ENCODE results near the gene TEC. TPM values are rescaled to one million over a fixed set of nuclear protein-coding genes. Genes with fewer than 3 reads are reported as not detected.

TEC gene
- total and polyA plus RNA-seq, 9 of the 15 experiments (the other 6 are each of a cell fraction or from before 2014, with no cell fraction given) = 5.3 to 14.7 (median 8.8) TPM

- TF ChIP-seq ZNF518B (CRISPR knock-in tag; IDR thresholded peaks at IDR 0.05) (no peak), KHSRP (IDR thresholded peaks at IDR 0.05) (no peak; the same call in 1 of the 2 replicates), FOXJ3 (CRISPR knock-in tag; IDR thresholded peaks at IDR 0.05) (no peak), JUN (IDR thresholded peaks at IDR 0.05; ENCODE audit: borderline replicate concordance, low read depth, low read length) (no peak), JUN (CRISPR knock-in tag; IDR thresholded peaks at IDR 0.05; ENCODE audit: borderline replicate concordance) (no peak), TBL1XR1 (IDR thresholded peaks at IDR 0.05; ENCODE audit: low read length in 2 of 2) (peak in 1 of 2 experiments; percentile 77; a peak in 1 of 4 replicates), BHLHE40 (IDR thresholded peaks at IDR 0.05; ENCODE audit: low read length) (0 out of 2 replicates have a peak, but pooled peaks have one; percentile 4), KDM2B (CRISPR knock-in tag; IDR thresholded peaks at IDR 0.05) (no peak), POLR2AphosphoS5 (IDR thresholded peaks at IDR 0.05; ENCODE audit: control insufficient read depth, insufficient read depth, low read depth, low read length) (peak; percentile 90), EP300 (IDR thresholded peaks at IDR 0.05; ENCODE audit: low read length) (peak; percentile 90)
- TF ChIP-seq, protein P1, sequence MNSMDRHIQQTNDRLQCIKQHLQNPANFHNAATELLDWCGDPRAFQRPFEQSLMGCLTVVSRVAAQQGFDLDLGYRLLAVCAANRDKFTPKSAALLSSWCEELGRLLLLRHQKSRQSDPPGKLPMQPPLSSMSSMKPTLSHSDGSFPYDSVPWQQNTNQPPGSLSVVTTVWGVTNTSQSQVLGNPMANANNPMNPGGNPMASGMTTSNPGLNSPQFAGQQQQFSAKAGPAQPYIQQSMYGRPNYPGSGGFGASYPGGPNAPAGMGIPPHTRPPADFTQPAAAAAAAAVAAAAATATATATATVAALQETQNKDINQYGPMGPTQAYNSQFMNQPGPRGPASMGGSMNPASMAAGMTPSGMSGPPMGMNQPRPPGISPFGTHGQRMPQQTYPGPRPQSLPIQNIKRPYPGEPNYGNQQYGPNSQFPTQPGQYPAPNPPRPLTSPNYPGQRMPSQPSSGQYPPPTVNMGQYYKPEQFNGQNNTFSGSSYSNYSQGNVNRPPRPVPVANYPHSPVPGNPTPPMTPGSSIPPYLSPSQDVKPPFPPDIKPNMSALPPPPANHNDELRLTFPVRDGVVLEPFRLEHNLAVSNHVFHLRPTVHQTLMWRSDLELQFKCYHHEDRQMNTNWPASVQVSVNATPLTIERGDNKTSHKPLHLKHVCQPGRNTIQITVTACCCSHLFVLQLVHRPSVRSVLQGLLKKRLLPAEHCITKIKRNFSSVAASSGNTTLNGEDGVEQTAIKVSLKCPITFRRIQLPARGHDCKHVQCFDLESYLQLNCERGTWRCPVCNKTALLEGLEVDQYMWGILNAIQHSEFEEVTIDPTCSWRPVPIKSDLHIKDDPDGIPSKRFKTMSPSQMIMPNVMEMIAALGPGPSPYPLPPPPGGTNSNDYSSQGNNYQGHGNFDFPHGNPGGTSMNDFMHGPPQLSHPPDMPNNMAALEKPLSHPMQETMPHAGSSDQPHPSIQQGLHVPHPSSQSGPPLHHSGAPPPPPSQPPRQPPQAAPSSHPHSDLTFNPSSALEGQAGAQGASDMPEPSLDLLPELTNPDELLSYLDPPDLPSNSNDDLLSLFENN (IDR thresholded peaks at IDR 0.05; ENCODE audit: low read depth in 2 of 2, low read length in 2 of 2) = peak in 1 of 2 experiments; percentile 93; a peak in 2 of 4 replicates
- TF ChIP-seq, protein P2, sequence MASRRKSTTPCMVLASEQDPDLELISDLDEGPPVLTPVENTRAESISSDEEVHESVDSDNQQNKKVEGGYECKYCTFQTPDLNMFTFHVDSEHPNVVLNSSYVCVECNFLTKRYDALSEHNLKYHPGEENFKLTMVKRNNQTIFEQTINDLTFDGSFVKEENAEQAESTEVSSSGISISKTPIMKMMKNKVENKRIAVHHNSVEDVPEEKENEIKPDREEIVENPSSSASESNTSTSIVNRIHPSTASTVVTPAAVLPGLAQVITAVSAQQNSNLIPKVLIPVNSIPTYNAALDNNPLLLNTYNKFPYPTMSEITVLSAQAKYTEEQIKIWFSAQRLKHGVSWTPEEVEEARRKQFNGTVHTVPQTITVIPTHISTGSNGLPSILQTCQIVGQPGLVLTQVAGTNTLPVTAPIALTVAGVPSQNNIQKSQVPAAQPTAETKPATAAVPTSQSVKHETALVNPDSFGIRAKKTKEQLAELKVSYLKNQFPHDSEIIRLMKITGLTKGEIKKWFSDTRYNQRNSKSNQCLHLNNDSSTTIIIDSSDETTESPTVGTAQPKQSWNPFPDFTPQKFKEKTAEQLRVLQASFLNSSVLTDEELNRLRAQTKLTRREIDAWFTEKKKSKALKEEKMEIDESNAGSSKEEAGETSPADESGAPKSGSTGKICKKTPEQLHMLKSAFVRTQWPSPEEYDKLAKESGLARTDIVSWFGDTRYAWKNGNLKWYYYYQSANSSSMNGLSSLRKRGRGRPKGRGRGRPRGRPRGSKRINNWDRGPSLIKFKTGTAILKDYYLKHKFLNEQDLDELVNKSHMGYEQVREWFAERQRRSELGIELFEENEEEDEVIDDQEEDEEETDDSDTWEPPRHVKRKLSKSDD (conservative IDR thresholded peaks at IDR 0.05; ENCODE audit: low read length) = no peak
Observed at GRCh38 chr4:48126621-48127020, 143.0 kb downstream of the TEC start (continued).

All from K562 (cell line).